Muscle layer of colon (tissue), 2 donors: ENCODE measurements around the gene RNLS.
A peak's percentile ranks its signal among the peaks of the same experiment; 100 is the strongest.

Experiments used
- H3K27ac ChIP-seq: one replicate; pipeline ENCODE4 v1.7.0; 2013; ENCODE audit warnings: low read depth, mild to moderate bottlenecking, low read length, moderate library complexity
- H3K27me3 ChIP-seq, 2 donors: one replicate each; pipeline ENCODE4 v1.7.0; 2013; ENCODE audit warnings: low read length in 2 of 2, mild to moderate bottlenecking in 2 of 2; ENCODE audit not compliant: insufficient read depth in 2 of 2, control insufficient read depth in 1 of 2
- H3K36me3 ChIP-seq: one replicate; pipeline ENCODE4 v1.7.0; 2013; ENCODE audit warnings: mild to moderate bottlenecking, low read length; ENCODE audit not compliant: insufficient read depth
- H3K4me1 ChIP-seq: one replicate; pipeline ENCODE4 v1.7.0; 2013; ENCODE audit warnings: mild to moderate bottlenecking, low read length; ENCODE audit not compliant: insufficient read depth
- H3K4me3 ChIP-seq, 2 donors: one replicate each; pipeline ENCODE4 v1.7.0; 2013; ENCODE audit warnings: low read length in 2 of 2, low read depth in 1 of 2, mild to moderate bottlenecking in 1 of 2, moderate library complexity in 1 of 2
- H3K9ac ChIP-seq: one replicate; pipeline ENCODE4 v1.7.0; 2013; ENCODE audit warnings: low read length
- H3K9me3 ChIP-seq: one replicate; pipeline ENCODE4 v1.7.0; 2013; ENCODE audit warnings: mild to moderate bottlenecking, low read length
- donor health status: abdominal sarcoma.
- donor health status: Adenocarcinoma of cecum.

Gene RNLS

GRCh38 chr10:88592906-88593305 is 9.8 kb upstream of the RNLS start:
- Histone ChIP-seq H3K36me3 (no peaks in the 10 kb centered on the region), H3K9me3 (no peaks in the 10 kb centered on the region), H3K9ac (no peak overlapping the region), H3K27me3 (no peaks in the 10 kb centered on the region), H3K4me1 (no peaks in the 10 kb centered on the region), H3K27ac (no peak overlapping the region), H3K4me3 (no peak overlapping the region)

DNA sequence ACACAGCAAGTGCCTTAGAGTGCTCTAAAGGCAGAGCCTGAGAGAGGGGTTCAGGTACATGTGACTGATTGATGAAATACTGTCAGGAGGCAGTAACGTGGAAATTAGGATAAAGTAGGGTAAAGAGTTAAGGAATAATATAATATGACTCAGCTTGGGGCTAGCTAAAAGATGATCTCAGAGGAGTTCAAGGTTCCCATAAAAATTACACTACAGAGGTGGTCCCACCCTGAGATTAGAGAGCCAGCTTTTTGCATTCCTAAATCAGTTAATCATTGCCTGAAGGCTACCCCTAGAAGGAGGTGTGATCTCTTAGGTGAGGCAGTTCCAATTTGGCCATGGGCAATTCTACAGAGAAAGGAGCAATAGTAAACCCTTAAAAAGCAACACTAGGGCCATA is 9.3 kb upstream of the RNLS start:
- H3K27me3 ChIP-seq, result no peaks in the 10 kb centered on the region
- no peak overlapping the region for H3K4me3 ChIP-seq
- H3K9me3 ChIP-seq, result no peaks in the 10 kb centered on the region
- no peak overlapping the region for H3K27ac ChIP-seq
- H3K36me3 ChIP-seq, result no peaks in the 10 kb centered on the region
- no peak overlapping the region for H3K9ac ChIP-seq
- no peaks in the 10 kb centered on the region for H3K4me1 ChIP-seq

- H3K36me3 ChIP-seq, result no peaks in the 10 kb centered on the region
- no peak within 1 kb of the TSS for H3K9ac ChIP-seq
- no peaks in the 10 kb centered on the region for H3K27me3 ChIP-seq
- H3K4me1 ChIP-seq, result peaks cover 12% of the 10 kb centered on the region
- no peaks in the 10 kb centered on the region for H3K9me3 ChIP-seq
- H3K27ac ChIP-seq, result no peak within 1 kb of the TSS
- H3K4me3 ChIP-seq, result no peak within 1 kb of the TSS
Measured at GRCh38 chr10:88586462-88586861, 3.3 kb upstream of the RNLS start, which contains the start of gene LIPJ. Gene LIPJ, plus strand, starts transcription at chr10:88586762. Its CDS starts 3,926 bp downstream, at chr10:88590688.

DNA sequence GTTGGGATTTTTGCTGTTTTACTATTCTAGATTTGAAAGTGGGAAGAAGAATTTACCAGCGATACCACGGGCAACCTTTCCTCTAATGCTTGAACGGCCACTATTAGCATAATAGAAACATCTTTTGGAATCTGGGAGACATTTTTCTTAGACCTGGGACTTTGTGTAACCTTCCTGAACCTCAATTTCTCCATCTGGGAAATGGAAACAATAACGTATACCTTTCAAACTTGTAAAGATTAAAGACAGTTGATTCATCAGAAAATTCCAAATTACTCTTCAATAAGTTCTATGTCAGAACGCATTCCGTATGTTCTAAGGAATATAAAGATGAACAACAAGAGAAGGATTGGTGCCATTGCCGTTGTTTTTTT is 453 bp upstream of the RNLS start:
- peak overlapping the region; percentile 51 to 86 for H3K4me3 ChIP-seq
- no peaks in the 10 kb centered on the region for H3K27me3 ChIP-seq
- peak overlapping the region; percentile 74 for H3K9ac ChIP-seq
- H3K36me3 ChIP-seq, result no peaks in the 10 kb centered on the region
- peaks cover 12% of the 10 kb centered on the region for H3K4me1 ChIP-seq
- H3K9me3 ChIP-seq, result no peaks in the 10 kb centered on the region
- peak overlapping the region; percentile 89 for H3K27ac ChIP-seq

- Histone ChIP-seq H3K36me3 (no peaks in the 10 kb centered on the region), H3K27me3 (no peaks in the 10 kb centered on the region), H3K9me3 (no peaks in the 10 kb centered on the region), H3K9ac (no peak overlapping the region), H3K4me3 (peak overlapping the region; percentile 51 to 86), H3K4me1 (peaks cover 12% of the 10 kb centered on the region), H3K27ac (peak overlapping the region; percentile 89)
Measured at GRCh38 chr10:88582411-88582805, 710 bp downstream of the RNLS start.

DNA sequence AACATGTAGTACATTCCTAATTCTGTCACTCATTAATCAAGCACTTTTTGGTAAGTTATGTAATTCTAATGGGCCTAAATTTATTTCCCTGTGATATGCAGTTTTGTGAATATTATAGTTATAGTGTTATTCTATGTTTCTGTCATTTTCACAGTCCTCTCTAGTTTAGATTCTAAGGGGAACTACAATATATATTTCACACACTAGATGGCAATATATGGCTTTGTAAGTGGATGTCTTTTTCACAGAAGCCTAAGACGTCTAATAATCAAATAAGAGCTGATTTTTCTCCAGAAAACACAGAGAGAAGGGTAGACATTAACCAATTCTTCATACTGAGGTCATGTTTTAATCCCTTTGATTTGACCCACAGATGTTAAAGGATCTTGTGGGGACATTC is 18.0 kb downstream of the RNLS start:
- Histone ChIP-seq H3K27ac (no peak overlapping the region), H3K4me1 (no peaks in the 10 kb centered on the region), H3K4me3 (no peak overlapping the region), H3K36me3 (no peaks in the 10 kb centered on the region), H3K27me3 (no peaks in the 10 kb centered on the region), H3K9me3 (no peaks in the 10 kb centered on the region), H3K9ac (no peak overlapping the region)

- Histone ChIP-seq H3K4me1 (no peaks in the 10 kb centered on the region), H3K9ac (no peak overlapping the region), H3K27me3 (no peaks in the 10 kb centered on the region), H3K4me3 (no peak overlapping the region), H3K9me3 (no peaks in the 10 kb centered on the region), H3K36me3 (no peaks in the 10 kb centered on the region), H3K27ac (no peak overlapping the region)
Measured at GRCh38 chr10:88562152-88562551, 21.0 kb downstream of the RNLS start.

DNA sequence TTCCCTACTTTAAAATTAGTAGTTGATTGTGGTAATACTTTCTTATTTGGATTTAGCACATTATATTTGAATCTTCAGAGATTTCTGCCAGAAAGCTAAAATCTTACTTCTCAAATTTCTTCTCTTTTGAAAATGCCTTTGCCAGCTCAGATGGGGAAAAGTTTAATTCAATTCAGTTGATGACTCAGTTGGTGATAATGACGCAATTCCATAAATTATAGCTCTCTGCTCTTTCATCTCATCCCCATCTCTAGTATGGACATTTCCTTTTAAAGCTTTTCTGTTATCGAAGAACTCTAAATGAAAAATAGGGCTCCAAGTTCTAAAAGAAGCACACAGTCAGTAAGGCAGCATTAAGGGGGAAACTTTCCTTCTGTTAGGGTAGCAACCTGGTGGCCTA is 25.5 kb downstream of the RNLS start:
- no peaks in the 10 kb centered on the region for H3K9me3 ChIP-seq
- no peak overlapping the region for H3K4me3 ChIP-seq
- H3K9ac ChIP-seq, result no peak overlapping the region
- no peak overlapping the region for H3K27ac ChIP-seq
- no peaks in the 10 kb centered on the region for H3K36me3 ChIP-seq
- no peaks in the 10 kb centered on the region for H3K4me1 ChIP-seq
- no peaks in the 10 kb centered on the region for H3K27me3 ChIP-seq

- Histone ChIP-seq H3K36me3 (no peaks in the 10 kb centered on the region), H3K4me1 (no peaks in the 10 kb centered on the region), H3K9ac (no peak overlapping the region), H3K27ac (no peak overlapping the region), H3K27me3 (no peaks in the 10 kb centered on the region), H3K4me3 (no peak overlapping the region), H3K9me3 (no peaks in the 10 kb centered on the region)
Measured at GRCh38 chr10:88557256-88557655, 25.9 kb downstream of the RNLS start.

GRCh38 chr10:88555190-88555908 is 27.8 kb downstream of the RNLS start:
- no peaks in the 10 kb centered on the region for H3K9me3 ChIP-seq
- no peak overlapping the region for H3K9ac ChIP-seq
- no peaks in the 10 kb centered on the region for H3K4me1 ChIP-seq
- H3K27ac ChIP-seq, result no peak overlapping the region
- H3K4me3 ChIP-seq, result no peak overlapping the region
- no peaks in the 10 kb centered on the region for H3K27me3 ChIP-seq
- H3K36me3 ChIP-seq, result no peaks in the 10 kb centered on the region

- no peaks in the 10 kb centered on the region for H3K36me3 ChIP-seq
- H3K4me3 ChIP-seq, result no peak overlapping the region
- no peak overlapping the region for H3K27ac ChIP-seq
- H3K9me3 ChIP-seq, result no peaks in the 10 kb centered on the region
- no peaks in the 10 kb centered on the region for H3K4me1 ChIP-seq
- H3K9ac ChIP-seq, result no peak overlapping the region
- no peaks in the 10 kb centered on the region for H3K27me3 ChIP-seq
Measured at GRCh38 chr10:88553116-88553752, 29.9 kb downstream of the RNLS start.

- Histone ChIP-seq H3K27me3 (no peaks in the 10 kb centered on the region), H3K9me3 (no peaks in the 10 kb centered on the region), H3K36me3 (no peaks in the 10 kb centered on the region), H3K4me3 (no peak overlapping the region), H3K9ac (no peak overlapping the region), H3K27ac (no peak overlapping the region), H3K4me1 (no peaks in the 10 kb centered on the region)
Measured at GRCh38 chr10:88551246-88551645, 31.9 kb downstream of the RNLS start.
